ENCODE data around the gene SP140. TPM values are rescaled to one million over a fixed set of nuclear protein-coding genes. Genes with fewer than 3 reads are reported as not detected.

The SP140 gene
- polyA plus RNA-seq, 1 experiment, result 0.29 TPM

DNA sequence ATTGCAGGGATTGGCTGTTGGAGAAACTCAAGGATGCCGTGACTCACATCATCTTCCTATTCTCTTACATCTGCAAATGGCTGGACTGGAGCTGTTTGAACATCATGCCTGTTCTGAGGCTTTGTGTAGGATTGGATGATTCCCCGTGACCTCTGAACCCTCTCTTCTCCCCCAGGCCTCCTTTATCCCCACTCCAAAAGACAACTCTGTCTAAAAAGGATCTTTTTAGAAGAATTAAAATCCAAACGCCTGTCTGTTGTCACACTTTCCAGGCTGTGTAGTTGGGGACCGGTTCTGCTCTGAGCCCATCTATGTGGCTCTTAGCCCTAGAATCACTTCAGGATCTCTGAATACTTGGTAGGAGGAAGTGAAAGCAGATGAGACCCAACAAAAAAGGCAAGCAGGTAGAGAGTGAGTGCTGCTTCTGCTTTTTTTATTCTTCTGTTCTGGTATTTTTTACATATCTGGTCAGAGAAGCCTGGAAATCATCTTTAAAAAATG lies 565 bp downstream of the SP140 start:
- H3K27me3 ChIP-seq (ENCODE audit: control insufficient read depth, insufficient read depth, low read length), result no peaks in the 10 kb centered on the region
- POLR2A ChIA-PET, result no interaction called here
- DNase-seq (ENCODE audit: low read depth), result no peak
- no peaks in the 10 kb centered on the region for H3K36me3 ChIP-seq (ENCODE audit: control insufficient read depth, insufficient read depth, low read length)
- CTCF ChIA-PET, result no interaction called here
- TF ChIP-seq, protein P1, sequence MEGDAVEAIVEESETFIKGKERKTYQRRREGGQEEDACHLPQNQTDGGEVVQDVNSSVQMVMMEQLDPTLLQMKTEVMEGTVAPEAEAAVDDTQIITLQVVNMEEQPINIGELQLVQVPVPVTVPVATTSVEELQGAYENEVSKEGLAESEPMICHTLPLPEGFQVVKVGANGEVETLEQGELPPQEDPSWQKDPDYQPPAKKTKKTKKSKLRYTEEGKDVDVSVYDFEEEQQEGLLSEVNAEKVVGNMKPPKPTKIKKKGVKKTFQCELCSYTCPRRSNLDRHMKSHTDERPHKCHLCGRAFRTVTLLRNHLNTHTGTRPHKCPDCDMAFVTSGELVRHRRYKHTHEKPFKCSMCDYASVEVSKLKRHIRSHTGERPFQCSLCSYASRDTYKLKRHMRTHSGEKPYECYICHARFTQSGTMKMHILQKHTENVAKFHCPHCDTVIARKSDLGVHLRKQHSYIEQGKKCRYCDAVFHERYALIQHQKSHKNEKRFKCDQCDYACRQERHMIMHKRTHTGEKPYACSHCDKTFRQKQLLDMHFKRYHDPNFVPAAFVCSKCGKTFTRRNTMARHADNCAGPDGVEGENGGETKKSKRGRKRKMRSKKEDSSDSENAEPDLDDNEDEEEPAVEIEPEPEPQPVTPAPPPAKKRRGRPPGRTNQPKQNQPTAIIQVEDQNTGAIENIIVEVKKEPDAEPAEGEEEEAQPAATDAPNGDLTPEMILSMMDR (IDR thresholded peaks at IDR 0.05; ENCODE audit: insufficient read depth, low read depth, low read length), result no peak
- no peak overlapping the region for H3K4me3 ChIP-seq (ENCODE audit: low read depth, low read length)

DNA sequence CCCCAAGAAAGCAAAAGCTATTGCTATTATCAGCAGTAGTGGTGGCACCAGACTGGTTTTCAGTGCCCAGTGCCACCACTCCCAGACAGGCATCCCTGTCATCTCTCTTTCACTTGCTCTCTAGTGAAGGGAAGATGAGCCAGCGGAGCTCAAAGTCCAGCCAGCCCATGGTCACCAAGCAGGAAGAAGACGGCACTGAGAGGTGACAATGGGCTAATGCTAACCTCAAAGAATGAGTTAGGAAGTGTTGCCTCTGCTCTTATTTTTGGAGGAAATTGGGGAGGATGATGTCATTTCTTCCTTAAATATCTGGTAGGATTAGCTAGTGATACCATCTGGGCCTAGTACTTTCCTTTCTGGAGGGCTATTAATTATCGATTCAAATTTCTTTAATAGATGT lies 1.7 kb downstream of the SP140 start:
- no peak for DNase-seq (ENCODE audit: low read depth)
- Histone ChIP-seq H3K27me3 (ENCODE audit: control insufficient read depth, insufficient read depth, low read length) (no peaks in the 10 kb centered on the region), H3K36me3 (ENCODE audit: control insufficient read depth, insufficient read depth, low read length) (no peaks in the 10 kb centered on the region), H3K4me3 (ENCODE audit: low read depth, low read length) (no peak overlapping the region)
- ChIA-PET CTCF (no interaction called here), POLR2A (no interaction called here)
- TF ChIP-seq, protein P1 (IDR thresholded peaks at IDR 0.05; ENCODE audit: insufficient read depth, low read depth, low read length), result no peak

GRCh38 chr2:230230087-230230486 lies 4.6 kb downstream of the SP140 start:
- no peak for DNase-seq (ENCODE audit: low read depth)
- POLR2A ChIA-PET, result no interaction called here
- Histone ChIP-seq H3K27me3 (ENCODE audit: control insufficient read depth, insufficient read depth, low read length) (no peaks in the 10 kb centered on the region), H3K4me3 (ENCODE audit: low read depth, low read length) (no peak overlapping the region), H3K36me3 (ENCODE audit: control insufficient read depth, insufficient read depth, low read length) (no peaks in the 10 kb centered on the region)
- TF ChIP-seq, protein P1 (IDR thresholded peaks at IDR 0.05; ENCODE audit: insufficient read depth, low read depth, low read length), result no peak
- CTCF ChIA-PET, result no interaction called here

DNA sequence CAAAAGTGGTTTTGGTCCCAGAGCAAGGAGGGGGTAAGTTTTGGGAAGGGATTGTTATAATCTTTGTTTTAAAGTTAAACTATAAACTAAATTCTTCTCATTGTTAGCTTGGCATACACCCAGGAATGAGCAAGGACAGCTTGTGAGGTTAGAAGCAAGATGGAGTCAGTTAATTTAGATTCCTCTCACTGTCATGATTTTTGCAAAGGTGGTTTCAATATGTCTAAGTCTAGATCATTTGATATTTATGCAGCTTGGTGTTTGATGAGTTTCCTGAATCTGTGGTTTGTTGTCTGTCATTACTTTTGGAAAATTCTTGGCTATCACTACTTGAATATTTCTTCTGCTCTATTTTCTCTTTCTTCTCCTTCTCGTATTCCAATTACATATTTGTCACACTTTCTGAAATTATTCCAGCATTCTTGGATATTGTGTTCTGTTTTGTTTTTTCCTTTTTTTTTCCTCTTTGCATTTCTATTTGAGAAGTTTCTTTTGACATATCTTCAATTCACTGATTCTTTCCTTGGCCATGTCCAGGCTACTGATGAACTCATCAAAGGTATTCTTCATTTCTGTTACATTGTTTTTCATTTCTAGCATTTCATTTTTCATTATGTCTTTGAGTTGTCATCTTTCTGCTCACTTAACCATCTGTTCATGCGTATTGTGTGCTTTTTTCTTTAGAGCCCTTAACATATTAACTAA lies 5.1 kb downstream of the SP140 start:
- no peak overlapping the region for H3K4me3 ChIP-seq (ENCODE audit: low read depth, low read length)
- no peaks in the 10 kb centered on the region for H3K36me3 ChIP-seq (ENCODE audit: control insufficient read depth, insufficient read depth, low read length)
- CTCF ChIA-PET, result no interaction called here
- H3K27me3 ChIP-seq (ENCODE audit: control insufficient read depth, insufficient read depth, low read length), result no peaks in the 10 kb centered on the region
- TF ChIP-seq, protein P1 (IDR thresholded peaks at IDR 0.05; ENCODE audit: insufficient read depth, low read depth, low read length), result no peak
- DNase-seq (ENCODE audit: low read depth), result no peak
- POLR2A ChIA-PET, result no interaction called here

- no peak overlapping the region for H3K4me3 ChIP-seq (ENCODE audit: low read depth, low read length)
- H3K27me3 ChIP-seq (ENCODE audit: control insufficient read depth, insufficient read depth, low read length), result no peaks in the 10 kb centered on the region
- no peak for DNase-seq (ENCODE audit: low read depth)
- CTCF ChIA-PET, result no interaction called here
- no peaks in the 10 kb centered on the region for H3K36me3 ChIP-seq (ENCODE audit: control insufficient read depth, insufficient read depth, low read length)
- POLR2A ChIA-PET, result no interaction called here
- TF ChIP-seq, protein P1 (IDR thresholded peaks at IDR 0.05; ENCODE audit: insufficient read depth, low read depth, low read length), result no peak
Measured at GRCh38 chr2:230231251-230231650, 5.7 kb downstream of the SP140 start.
